CD1c-positive myeloid dendritic cell (primary cell): ENCODE measurements around the gene IRGC.
"Not testable (repeated sequence)": the region's sequence is repeated elsewhere in the genome, so short reads cannot be mapped to it uniquely, and the experiment has no call there.

Experiments used
- DNase-seq: peaks from one replicate; pipeline ENCODE4 v3.0.0-alpha.2; 2016; ENCODE audit errors: extremely low spot score

Gene IRGC

GRCh38 chr19:43715776-43716175 is at the start of gene IRGC:
IRGC (plus strand) TSS chr19:43716076; CDS start chr19:43718559, 2,483 bp downstream.
- no peak for DNase-seq

DNA sequence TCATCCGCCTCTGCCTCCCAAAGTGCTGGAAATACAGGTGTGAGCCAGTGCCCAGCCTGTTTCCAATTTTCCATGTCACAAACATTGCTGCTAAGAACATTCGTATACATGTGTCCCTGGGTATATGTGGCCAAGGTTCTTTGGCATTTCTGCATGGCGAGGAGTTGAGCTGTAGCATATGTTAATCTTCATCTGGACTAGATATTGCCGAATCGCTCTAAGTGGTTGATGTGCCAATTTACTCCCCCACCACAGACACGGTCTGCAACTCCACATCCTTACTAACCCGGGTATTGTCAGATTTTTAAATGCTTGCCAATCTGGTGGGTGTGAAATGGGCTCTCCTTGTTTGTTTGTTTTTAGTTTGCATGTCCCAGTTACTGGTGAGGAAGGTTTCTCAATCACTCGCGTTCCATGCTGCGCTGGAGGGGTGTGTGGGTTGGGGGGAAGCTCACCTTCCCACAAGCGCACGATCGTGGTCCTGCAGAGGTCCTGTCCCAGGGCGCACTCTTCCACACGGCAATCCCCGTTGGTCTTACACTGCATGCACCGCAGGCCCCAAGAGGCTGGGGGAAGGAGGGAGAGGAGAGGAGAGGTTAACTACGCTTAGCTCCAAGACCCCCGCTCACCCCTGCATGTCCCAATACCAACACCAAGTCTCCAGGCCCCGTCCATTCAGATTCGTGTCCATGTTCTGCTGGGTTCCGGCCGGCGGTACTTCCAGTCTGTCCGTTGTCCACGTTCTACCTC is 48.6 kb upstream of the IRGC start:
- no peak for DNase-seq

- DNase-seq, result no peak
Observed at GRCh38 chr19:43667876-43668405, 47.9 kb upstream of the IRGC start.

GRCh38 chr19:43668406-43669109 is 47.3 kb upstream of the IRGC start:
- peak; percentile 99 for DNase-seq

DNA sequence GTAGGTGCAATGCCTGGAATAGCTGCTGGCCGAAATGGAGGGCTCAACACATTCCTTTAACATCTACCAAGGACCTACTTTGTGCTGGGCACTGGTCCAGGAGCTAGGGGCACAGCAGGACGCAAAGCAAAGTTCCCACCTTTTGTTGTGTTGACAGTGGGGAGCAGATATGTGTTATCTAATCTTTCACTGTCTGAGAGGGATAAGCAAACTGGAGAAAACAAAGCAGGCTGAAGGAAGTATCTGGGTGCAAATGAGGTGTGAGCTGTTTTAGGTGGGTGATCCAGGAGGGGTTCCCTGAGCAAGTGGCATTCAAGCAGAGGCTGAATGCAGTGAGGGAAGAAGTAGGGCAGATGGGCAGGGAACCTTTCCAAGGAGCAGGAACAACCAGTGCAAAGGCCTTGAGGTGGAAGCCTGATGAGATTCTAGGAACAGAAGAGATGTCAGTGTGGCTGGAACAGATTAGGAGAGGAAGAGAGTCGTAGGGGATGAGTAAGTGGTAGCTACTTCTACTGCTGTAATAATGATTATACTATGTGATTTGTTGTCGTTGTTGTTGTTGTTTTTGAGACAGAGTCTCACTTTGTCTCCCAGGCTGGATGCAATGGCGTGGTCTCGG is 43.7 kb upstream of the IRGC start:
- no peak for DNase-seq

DNA sequence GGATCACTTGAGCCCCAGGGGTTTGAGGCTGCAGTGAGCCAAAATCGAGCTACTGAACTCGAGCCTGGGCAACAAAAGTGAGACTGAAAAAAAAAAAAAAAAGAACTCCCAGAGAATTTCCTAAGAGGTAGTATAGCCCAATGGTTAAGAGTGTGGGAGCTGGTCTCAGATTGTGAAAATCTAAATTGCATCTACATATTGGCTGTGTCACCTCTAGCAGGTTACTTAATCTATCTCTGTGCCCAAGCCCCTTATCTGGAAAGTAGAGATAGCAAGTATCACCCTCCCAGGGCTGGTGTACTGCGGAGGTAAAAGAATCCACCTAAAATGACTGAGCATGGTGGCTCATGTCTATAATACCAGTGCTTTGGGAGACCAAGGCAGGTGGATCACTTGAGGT is 42.2 kb upstream of the IRGC start:
- peak; percentile 45 for DNase-seq

DNA sequence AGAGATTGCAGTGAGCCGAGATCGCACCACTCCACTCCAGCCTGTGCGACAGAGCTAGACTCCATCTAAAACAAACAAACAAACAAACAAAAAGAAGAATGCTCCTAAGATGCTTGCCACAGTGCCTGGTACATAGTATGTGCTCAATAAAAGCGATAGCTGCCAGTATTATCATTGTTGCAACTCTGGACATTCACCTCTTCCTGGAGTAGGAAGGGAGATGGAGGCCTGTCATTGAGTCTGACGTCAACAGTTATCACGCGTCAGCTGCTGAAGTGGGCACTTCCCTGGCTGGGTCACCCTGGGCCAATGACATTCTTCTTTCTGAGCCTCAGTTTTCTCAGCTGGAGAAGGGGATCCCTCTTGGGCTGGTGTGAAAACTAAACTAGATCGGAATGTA is 41.7 kb upstream of the IRGC start:
- DNase-seq, result peak; percentile 90

GRCh38 chr19:43674596-43674995 is 41.3 kb upstream of the IRGC start:
- DNase-seq, result peak; percentile 86

DNA sequence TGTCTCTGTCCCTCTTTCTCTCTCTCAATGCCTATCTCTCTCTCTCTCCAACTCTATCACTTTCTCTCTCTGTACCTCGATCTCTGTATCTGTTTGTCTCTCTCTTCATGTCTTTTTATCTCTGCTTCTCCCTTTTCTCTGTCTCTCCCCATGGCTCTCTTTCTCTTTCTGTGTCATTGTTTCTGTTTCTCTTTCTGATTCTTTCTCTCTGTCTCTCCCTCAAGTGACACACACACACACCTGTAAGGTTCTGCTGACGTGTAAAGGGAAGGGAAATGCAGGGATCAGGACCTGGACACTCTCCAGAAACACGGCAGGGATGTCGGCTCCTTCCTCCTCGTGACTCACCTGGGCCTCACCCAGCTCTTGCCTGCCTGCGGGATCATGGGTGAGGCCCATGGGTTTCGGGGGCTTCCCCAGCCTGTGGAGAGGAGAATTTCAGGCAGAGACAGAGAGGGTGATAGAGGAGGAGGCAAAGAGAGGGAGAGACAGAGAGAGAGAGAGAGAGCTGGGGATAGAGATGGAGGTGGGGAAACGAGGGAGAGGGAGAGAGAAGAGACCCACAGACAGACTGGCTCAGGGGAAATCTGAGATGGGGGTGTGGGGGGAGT is 40.5 kb upstream of the IRGC start:
- peak; percentile 37 for DNase-seq

GRCh38 chr19:43675906-43676305 is 40.0 kb upstream of the IRGC start:
- no peak for DNase-seq

DNA sequence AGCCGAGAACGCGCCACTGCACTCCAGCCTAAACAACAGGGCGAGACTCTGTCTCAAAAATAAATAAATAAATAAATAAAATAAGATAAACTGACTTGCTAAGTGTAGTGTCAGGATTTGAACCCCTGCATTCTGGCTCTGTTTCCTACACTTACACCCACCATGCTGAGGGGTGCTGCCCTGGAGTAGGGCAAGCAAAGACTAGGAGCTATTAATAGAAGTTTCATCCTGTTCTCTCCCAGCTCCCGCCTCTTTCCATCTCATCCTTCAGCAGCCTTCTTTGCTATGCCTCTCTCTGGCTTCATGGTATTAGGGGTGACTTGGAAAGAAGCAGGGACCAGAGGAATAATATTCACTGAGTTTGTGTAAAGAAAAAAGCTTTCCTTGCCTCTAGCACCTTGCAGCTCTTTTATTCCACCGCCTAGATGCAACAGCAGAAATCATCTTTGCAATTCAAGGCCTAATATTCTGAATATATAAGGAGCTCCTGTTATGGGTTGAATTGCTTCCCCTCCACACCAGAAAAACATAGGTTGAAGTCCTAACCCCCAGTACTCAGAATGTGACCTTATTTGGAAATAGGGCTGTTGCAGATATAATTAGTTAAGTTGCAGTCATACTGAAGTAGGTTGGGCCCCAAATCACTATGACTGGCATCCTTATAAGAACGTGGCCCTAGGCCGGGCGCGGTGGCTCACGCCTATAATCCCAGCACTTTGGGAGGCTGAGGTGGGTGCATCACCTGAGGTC is 37.2 kb upstream of the IRGC start:
- no peak for DNase-seq

DNA sequence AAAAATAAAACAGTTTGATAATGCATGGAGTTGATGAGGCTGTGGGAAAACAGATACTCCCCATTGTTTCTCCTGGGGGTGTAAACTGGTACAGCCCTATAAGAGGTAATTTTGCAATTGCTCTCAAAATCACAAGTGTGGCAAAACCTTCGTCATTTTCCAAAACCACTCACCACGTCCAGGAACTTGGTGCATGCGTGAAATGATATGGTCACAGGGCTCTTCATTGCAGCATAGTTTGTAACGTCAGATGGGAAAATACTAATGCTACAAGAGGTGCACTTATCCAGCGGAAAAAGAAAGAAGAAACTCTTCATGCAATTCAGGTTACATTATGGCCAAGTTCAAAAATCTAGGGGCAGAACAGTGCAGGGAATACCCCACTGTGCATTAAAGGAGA is 34.1 kb upstream of the IRGC start:
- no peak for DNase-seq

DNA sequence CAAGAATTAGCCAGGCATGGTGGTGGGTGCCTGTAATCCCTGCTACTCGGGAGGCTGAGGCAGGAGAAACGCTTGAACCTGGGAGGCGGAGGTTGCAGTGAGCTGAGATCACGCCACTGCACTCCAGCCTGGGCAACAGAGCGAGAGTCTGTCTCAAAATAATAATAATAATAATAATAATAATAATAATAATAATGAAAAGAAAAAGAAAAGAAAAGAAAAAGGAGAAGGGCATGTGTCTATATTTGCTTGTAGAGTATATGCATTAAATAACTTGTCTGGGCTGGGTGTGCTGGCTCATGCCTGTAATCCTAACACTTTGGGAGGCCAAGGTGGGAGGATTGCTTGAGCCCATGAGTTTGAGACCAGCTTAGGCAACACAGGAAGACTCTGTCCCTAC is 33.6 kb upstream of the IRGC start:
- DNase-seq, result not testable (repeated sequence)

GRCh38 chr19:43682824-43683661 is 32.8 kb upstream of the IRGC start:
- no peak for DNase-seq

- no peak for DNase-seq
Observed at GRCh38 chr19:43683905-43684304, 32.0 kb upstream of the IRGC start.

GRCh38 chr19:43684326-43684725 is 31.6 kb upstream of the IRGC start:
- peak; percentile 58 for DNase-seq

GRCh38 chr19:43687660-43687997 is 28.2 kb upstream of the IRGC start:
- DNase-seq, result no peak

- DNase-seq, result no peak
Observed at GRCh38 chr19:43688059-43688701, 27.7 kb upstream of the IRGC start.

GRCh38 chr19:43690444-43690843 is 25.4 kb upstream of the IRGC start:
- no peak for DNase-seq

- peak; percentile 49 for DNase-seq
Observed at GRCh38 chr19:43690890-43691289, 25.0 kb upstream of the IRGC start.
